GM19240 (cell line): ENCODE data around the gene E2F2.
"Not testable (repeated sequence)": the region's sequence is repeated elsewhere in the genome, so short reads cannot be mapped to it uniquely, and the experiment has no call there.

Experiments used
- DNase-seq: peaks from one replicate; pipeline ENCODE4 v3.0.0; 2011; ENCODE audit warnings: low spot score; ENCODE audit not compliant: insufficient read length

E2F2 gene

GRCh38 chr1:23546897-23547584 is 16.0 kb upstream of the E2F2 start:
- no peak for DNase-seq

GRCh38 chr1:23545851-23546250 is 14.8 kb upstream of the E2F2 start:
- DNase-seq, result no peak

- no peak for DNase-seq
These were observed 13.7 kb upstream of the E2F2 start for GRCh38 chr1:23544444-23545389.

- DNase-seq, result no peak
These were observed 12.8 kb upstream of the E2F2 start for GRCh38 chr1:23543707-23544443.

GRCh38 chr1:23542940-23543339 is 11.9 kb upstream of the E2F2 start:
- DNase-seq, result not testable (repeated sequence)

- peak; percentile 88 for DNase-seq
These were observed 8.7 kb upstream of the E2F2 start for GRCh38 chr1:23539698-23540266.

- DNase-seq, result no peak
These were observed 6.4 kb upstream of the E2F2 start for GRCh38 chr1:23537296-23537973.

- no peak for DNase-seq
These were observed 2.4 kb upstream of the E2F2 start for GRCh38 chr1:23533246-23534023.

- DNase-seq, result no peak
These were observed 595 bp upstream of the E2F2 start for GRCh38 chr1:23531562-23532094.

- no peak for DNase-seq
These were observed 816 bp downstream of the E2F2 start for GRCh38 chr1:23530087-23530746.

GRCh38 chr1:23529146-23530086 is 1.6 kb downstream of the E2F2 start:
- no peak for DNase-seq

- peak; percentile 49 for DNase-seq
These were observed 2.6 kb downstream of the E2F2 start for GRCh38 chr1:23528250-23528978.

- DNase-seq, result no peak
These were observed 3.2 kb downstream of the E2F2 start for GRCh38 chr1:23527900-23528249.

GRCh38 chr1:23527366-23527765 is 3.7 kb downstream of the E2F2 start:
- DNase-seq, result no peak

- DNase-seq, result no peak
These were observed 4.5 kb downstream of the E2F2 start for GRCh38 chr1:23526329-23527041.

GRCh38 chr1:23525558-23526250 is 5.3 kb downstream of the E2F2 start:
- DNase-seq, result no peak
